Activated naive CD4-positive, alpha-beta T cell treated with anti-CD3 and anti-CD28 coated beads for 36 hours (primary cell): ENCODE measurements around the gene ACTN4. TPM values are rescaled to one million over a fixed set of nuclear protein-coding genes. Genes with fewer than 3 reads are reported as not detected.

ENCODE experiments used
- CTCF ChIA-PET: fragments of 350-600 bp; sonication (Branson Sonifier 250); formaldehyde crosslinking; loops from one replicate; lab custom pipeline; 2021; ENCODE audit warnings: antibody characterized with exemption; lab: Charles Lee
- DNase-seq: peaks from one replicate; pipeline ENCODE4 v3.0.0-alpha.2; 2020
- H3K27ac Mint-ChIP-seq: one replicate; pipeline ENCODE4 v1.8.0; 2021; ENCODE audit warnings: mild to moderate bottlenecking, mixed read lengths
- H3K27me3 Mint-ChIP-seq: one replicate; pipeline ENCODE4 v1.8.0; 2021; ENCODE audit warnings: low read depth, mixed read lengths
- H3K36me3 Mint-ChIP-seq: one replicate; pipeline ENCODE4 v1.8.0; 2021; ENCODE audit warnings: low read depth, mixed read lengths
- H3K4me1 Mint-ChIP-seq: one replicate; pipeline ENCODE4 v1.8.0; 2021; ENCODE audit warnings: low read depth, mixed read lengths
- H3K4me3 Mint-ChIP-seq: one replicate; pipeline ENCODE4 v1.8.0; 2021; ENCODE audit warnings: mild to moderate bottlenecking, moderate library complexity, mixed read lengths
- H3K9me3 Mint-ChIP-seq: one replicate; pipeline ENCODE4 v1.8.0; 2021; ENCODE audit warnings: mixed read lengths
- intact Hi-C: fragments of 100-400 bp; cut with micrococcal nuclease; formaldehyde crosslinking; loops from one replicate; pipeline ENCODE4 v1.15.1; 2023
- total RNA-seq, 2 experiments: library from RNA; stranded (reverse); gene quantifications; one replicate each; pipeline ENCODE4 v1.2.3, GENCODE V29; 2021

ACTN4 gene
- total RNA-seq, 2 experiments from 2014 or later: 117 to 119 TPM

GRCh38 chr19:38664503-38665211 lies 17.2 kb downstream of the ACTN4 start:
- no peaks in the 10 kb centered on the region for H3K9me3 Mint-ChIP-seq
- H3K27ac Mint-ChIP-seq: no peak overlapping the region
- H3K36me3 Mint-ChIP-seq: peaks cover 11% of the 10 kb centered on the region
- no peak for DNase-seq
- no peak overlapping the region for H3K4me3 Mint-ChIP-seq
- intact Hi-C loops: no loop called here
- CTCF ChIA-PET: interaction anchor here (0.5 to 0.6 kb wide), 2 partner anchors 345 to 846 kb away, joined by 3 read pairs; no protein-coding TSS in a partner anchor
- peaks cover 21% of the 10 kb centered on the region for H3K27me3 Mint-ChIP-seq
- H3K4me1 Mint-ChIP-seq: peaks cover 48% of the 10 kb centered on the region

- CTCF ChIA-PET: interaction anchor here (0.5 to 0.6 kb wide), 2 partner anchors 344 to 845 kb away, joined by 3 read pairs; no protein-coding TSS in a partner anchor
- Mint-ChIP-seq H3K36me3 (peaks cover 11% of the 10 kb centered on the region), H3K4me3 (no peak overlapping the region), H3K9me3 (no peaks in the 10 kb centered on the region), H3K27me3 (peaks cover 24% of the 10 kb centered on the region), H3K27ac (no peak overlapping the region), H3K4me1 (peaks cover 55% of the 10 kb centered on the region)
- intact Hi-C loops: no loop called here
- no peak for DNase-seq
These were observed 17.9 kb downstream of the ACTN4 start for GRCh38 chr19:38665219-38665931.

GRCh38 chr19:38665950-38666662 lies 18.7 kb downstream of the ACTN4 start:
- intact Hi-C loops: no loop called here
- Mint-ChIP-seq H3K27me3 (peaks cover 20% of the 10 kb centered on the region), H3K36me3 (peaks cover 6% of the 10 kb centered on the region), H3K9me3 (no peaks in the 10 kb centered on the region), H3K4me3 (no peak overlapping the region), H3K4me1 (peaks cover 53% of the 10 kb centered on the region), H3K27ac (no peak overlapping the region)
- CTCF ChIA-PET: interaction anchor here (1.3 kb wide), 1 partner anchor 221 kb away, joined by 4 read pairs; no protein-coding TSS in a partner anchor
- no peak for DNase-seq

- H3K27ac Mint-ChIP-seq: no peak overlapping the region
- intact Hi-C loops: no loop called here
- H3K36me3 Mint-ChIP-seq: peaks cover 5% of the 10 kb centered on the region
- peaks cover 18% of the 10 kb centered on the region for H3K27me3 Mint-ChIP-seq
- CTCF ChIA-PET: interaction anchor here (1.0 to 1.3 kb wide), 2 partner anchors 33 to 220 kb away, joined by 4 read pairs; no protein-coding TSS in a partner anchor
- no peaks in the 10 kb centered on the region for H3K9me3 Mint-ChIP-seq
- peaks cover 52% of the 10 kb centered on the region for H3K4me1 Mint-ChIP-seq
- DNase-seq: peak; percentile 30
- H3K4me3 Mint-ChIP-seq: no peak overlapping the region
These were observed 19.4 kb downstream of the ACTN4 start for GRCh38 chr19:38666663-38667511.

- H3K36me3 Mint-ChIP-seq: peaks cover 5% of the 10 kb centered on the region
- no peak overlapping the region for H3K27ac Mint-ChIP-seq
- no peaks in the 10 kb centered on the region for H3K9me3 Mint-ChIP-seq
- peaks cover 15% of the 10 kb centered on the region for H3K27me3 Mint-ChIP-seq
- DNase-seq: no peak
- CTCF ChIA-PET: interaction anchor here (1.0 kb wide), 1 partner anchor 34 kb away, joined by 4 read pairs; no protein-coding TSS in a partner anchor
- intact Hi-C loops: no loop called here
- peaks cover 49% of the 10 kb centered on the region for H3K4me1 Mint-ChIP-seq
- H3K4me3 Mint-ChIP-seq: no peak overlapping the region
These were observed 20.3 kb downstream of the ACTN4 start for GRCh38 chr19:38667661-38668171.

GRCh38 chr19:38669552-38669951 lies 22.1 kb downstream of the ACTN4 start:
- intact Hi-C loops: no loop called here
- Mint-ChIP-seq H3K9me3 (no peaks in the 10 kb centered on the region), H3K27me3 (peaks cover 8% of the 10 kb centered on the region), H3K4me1 (peaks cover 40% of the 10 kb centered on the region), H3K36me3 (peaks cover 5% of the 10 kb centered on the region), H3K4me3 (no peak overlapping the region), H3K27ac (no peak overlapping the region)
- DNase-seq: peak; percentile 53
- CTCF ChIA-PET: interaction anchor here (0.5 kb wide), 1 partner anchor 40 kb away, joined by 3 read pairs; no protein-coding TSS in a partner anchor

- peaks cover 44% of the 10 kb centered on the region for H3K4me1 Mint-ChIP-seq
- no peak overlapping the region for H3K4me3 Mint-ChIP-seq
- H3K36me3 Mint-ChIP-seq: peaks cover 5% of the 10 kb centered on the region
- H3K9me3 Mint-ChIP-seq: no peaks in the 10 kb centered on the region
- H3K27ac Mint-ChIP-seq: no peak overlapping the region
- intact Hi-C loops: no loop called here
- CTCF ChIA-PET: interaction anchor here (1.5 kb wide), 1 partner anchor 36 kb away, joined by 4 read pairs; no protein-coding TSS in a partner anchor
- H3K27me3 Mint-ChIP-seq: peaks cover 8% of the 10 kb centered on the region
- DNase-seq: no peak
These were observed 23.5 kb downstream of the ACTN4 start for GRCh38 chr19:38670921-38671398.

GRCh38 chr19:38671654-38672053 lies 24.2 kb downstream of the ACTN4 start:
- CTCF ChIA-PET: interaction anchor here (1.5 kb wide), 1 partner anchor 37 kb away, joined by 4 read pairs; no protein-coding TSS in a partner anchor
- Mint-ChIP-seq H3K9me3 (no peaks in the 10 kb centered on the region), H3K36me3 (peaks cover 5% of the 10 kb centered on the region), H3K27me3 (peaks cover 8% of the 10 kb centered on the region), H3K4me1 (peaks cover 40% of the 10 kb centered on the region), H3K27ac (no peak overlapping the region), H3K4me3 (no peak overlapping the region)
- intact Hi-C loops: no loop called here
- no peak for DNase-seq

- H3K9me3 Mint-ChIP-seq: no peaks in the 10 kb centered on the region
- intact Hi-C loops: no loop called here
- peaks cover 3% of the 10 kb centered on the region for H3K36me3 Mint-ChIP-seq
- H3K27me3 Mint-ChIP-seq: peaks cover 8% of the 10 kb centered on the region
- no peak overlapping the region for H3K27ac Mint-ChIP-seq
- CTCF ChIA-PET: no interaction called here
- peaks cover 30% of the 10 kb centered on the region for H3K4me1 Mint-ChIP-seq
- DNase-seq: no peak
- H3K4me3 Mint-ChIP-seq: no peak overlapping the region
These were observed 25.6 kb downstream of the ACTN4 start for GRCh38 chr19:38673030-38673429.

GRCh38 chr19:38674388-38675171 lies 27.1 kb downstream of the ACTN4 start:
- peaks cover 4% of the 10 kb centered on the region for H3K27me3 Mint-ChIP-seq
- H3K4me1 Mint-ChIP-seq: peaks cover 17% of the 10 kb centered on the region
- CTCF ChIA-PET: interaction anchor here (0.5 to 0.6 kb wide), 2 partner anchors 300 to 772 kb away, joined by 3 read pairs; partner anchors contain the start of gene PSMD8
- no peak overlapping the region for H3K27ac Mint-ChIP-seq
- no peak overlapping the region for H3K4me3 Mint-ChIP-seq
- no peak for DNase-seq
- H3K36me3 Mint-ChIP-seq: peaks cover 1% of the 10 kb centered on the region
- intact Hi-C loops: no loop called here
- H3K9me3 Mint-ChIP-seq: no peaks in the 10 kb centered on the region
